ENCODE measurements around the gene ABHD4.
"Not testable (repeated sequence)": the region's sequence is repeated elsewhere in the genome, so short reads cannot be mapped to it uniquely, and the experiment has no call there.

Gene ABHD4, protein sequence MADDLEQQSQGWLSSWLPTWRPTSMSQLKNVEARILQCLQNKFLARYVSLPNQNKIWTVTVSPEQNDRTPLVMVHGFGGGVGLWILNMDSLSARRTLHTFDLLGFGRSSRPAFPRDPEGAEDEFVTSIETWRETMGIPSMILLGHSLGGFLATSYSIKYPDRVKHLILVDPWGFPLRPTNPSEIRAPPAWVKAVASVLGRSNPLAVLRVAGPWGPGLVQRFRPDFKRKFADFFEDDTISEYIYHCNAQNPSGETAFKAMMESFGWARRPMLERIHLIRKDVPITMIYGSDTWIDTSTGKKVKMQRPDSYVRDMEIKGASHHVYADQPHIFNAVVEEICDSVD

DNA sequence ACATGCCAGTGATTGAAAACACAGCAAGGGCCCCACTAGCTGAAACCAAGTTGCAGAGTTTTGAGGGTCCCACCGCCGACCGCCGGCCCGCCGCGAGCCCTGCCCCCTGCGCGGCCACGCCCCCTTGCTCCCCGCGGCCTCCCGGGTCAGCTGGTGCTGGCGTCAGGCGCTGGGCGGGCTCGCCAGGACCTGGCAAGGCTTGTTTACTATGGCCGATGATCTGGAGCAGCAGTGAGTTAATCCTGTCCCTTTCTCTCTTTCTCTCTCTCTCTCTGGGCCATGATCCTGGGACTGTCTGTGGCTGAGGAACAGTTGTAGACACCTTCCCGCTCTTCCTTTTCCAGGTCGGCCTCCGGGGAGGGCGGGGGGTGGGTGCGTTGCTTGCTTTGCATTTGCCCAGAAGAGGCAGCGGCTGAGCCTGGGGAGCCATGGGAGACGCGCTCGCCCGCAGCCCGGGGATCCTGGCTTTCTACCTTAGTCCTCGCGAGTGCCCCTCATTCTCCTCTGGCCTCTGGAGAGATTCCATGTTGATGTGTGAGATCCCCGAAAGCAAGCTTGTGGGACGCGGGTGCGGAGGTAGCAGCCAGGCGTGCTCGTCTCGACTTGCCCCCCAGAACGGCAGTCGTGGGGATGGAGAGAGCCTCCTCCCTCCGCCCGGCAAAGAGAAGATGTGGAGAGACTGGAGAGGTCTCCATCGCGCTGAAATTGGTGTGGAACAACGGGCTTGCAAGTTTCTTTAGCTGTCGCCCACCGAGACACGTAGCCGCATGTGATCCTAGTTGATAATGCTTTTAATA is at the start of gene ABHD4:
Gene ABHD4 (plus strand): TSS at position 202 of the 797 bp plus-strand sequence. CDS start 7 bp downstream, at position 209.
- DNase-seq (ENCODE audit: low spot score), result peak; percentile 83

DNA sequence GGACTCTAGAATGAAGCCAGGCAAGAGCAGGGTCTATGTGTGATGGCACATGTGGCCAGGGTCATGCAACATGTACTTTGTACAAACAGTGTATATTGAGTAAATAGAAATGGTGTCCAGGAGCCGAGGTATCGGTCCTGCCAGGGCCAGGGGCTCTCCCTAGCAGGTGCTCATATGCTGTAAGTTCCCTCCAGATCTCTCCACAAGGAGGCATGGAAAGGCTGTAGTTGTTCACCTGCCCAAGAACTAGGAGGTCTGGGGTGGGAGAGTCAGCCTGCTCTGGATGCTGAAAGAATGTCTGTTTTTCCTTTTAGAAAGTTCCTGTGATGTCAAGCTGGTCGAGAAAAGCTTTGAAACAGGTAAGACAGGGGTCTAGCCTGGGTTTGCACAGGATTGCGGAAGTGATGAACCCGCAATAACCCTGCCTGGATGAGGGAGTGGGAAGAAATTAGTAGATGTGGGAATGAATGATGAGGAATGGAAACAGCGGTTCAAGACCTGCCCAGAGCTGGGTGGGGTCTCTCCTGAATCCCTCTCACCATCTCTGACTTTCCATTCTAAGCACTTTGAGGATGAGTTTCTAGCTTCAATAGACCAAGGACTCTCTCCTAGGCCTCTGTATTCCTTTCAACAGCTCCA is 48.7 kb upstream of the ABHD4 start:
- no peak for DNase-seq (ENCODE audit: low spot score)

DNA sequence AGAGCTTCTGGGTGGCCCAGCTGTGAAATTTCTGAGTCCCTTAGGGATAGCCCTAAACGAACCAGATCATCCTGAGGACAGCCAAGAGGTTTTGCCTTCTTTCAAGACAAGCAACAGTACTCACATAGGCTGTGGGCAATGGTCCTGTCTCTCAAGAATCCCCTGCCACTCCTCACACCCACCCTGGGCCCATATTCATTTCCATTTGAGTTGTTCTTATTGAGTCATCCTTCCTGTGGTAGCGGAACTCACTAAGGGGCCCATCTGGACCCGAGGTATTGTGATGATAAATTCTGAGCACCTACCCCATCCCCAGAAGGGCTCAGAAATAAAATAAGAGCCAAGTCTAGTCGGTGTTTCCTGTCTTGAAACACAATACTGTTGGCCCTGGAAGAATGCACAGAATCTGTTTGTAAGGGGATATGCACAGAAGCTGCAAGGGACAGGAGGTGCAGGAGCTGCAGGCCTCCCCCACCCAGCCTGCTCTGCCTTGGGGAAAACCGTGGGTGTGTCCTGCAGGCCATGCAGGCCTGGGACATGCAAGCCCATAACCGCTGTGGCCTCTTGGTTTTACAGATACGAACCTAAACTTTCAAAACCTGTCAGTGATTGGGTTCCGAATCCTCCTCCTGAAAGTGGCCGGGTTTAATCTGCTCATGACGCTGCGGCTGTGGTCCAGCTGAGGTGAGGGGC is 48.0 kb upstream of the ABHD4 start:
- DNase-seq (ENCODE audit: low spot score), result no peak

DNA sequence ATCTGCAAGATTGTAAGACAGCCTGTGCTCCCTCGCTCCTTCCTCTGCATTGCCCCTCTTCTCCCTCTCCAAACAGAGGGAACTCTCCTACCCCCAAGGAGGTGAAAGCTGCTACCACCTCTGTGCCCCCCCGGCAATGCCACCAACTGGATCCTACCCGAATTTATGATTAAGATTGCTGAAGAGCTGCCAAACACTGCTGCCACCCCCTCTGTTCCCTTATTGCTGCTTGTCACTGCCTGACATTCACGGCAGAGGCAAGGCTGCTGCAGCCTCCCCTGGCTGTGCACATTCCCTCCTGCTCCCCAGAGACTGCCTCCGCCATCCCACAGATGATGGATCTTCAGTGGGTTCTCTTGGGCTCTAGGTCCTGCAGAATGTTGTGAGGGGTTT is 46.5 kb upstream of the ABHD4 start:
- DNase-seq (ENCODE audit: low spot score), result no peak

- no peak for DNase-seq (ENCODE audit: low spot score)
Observed at GRCh38 chr14:22552001-22552826, 45.9 kb upstream of the ABHD4 start.

DNA sequence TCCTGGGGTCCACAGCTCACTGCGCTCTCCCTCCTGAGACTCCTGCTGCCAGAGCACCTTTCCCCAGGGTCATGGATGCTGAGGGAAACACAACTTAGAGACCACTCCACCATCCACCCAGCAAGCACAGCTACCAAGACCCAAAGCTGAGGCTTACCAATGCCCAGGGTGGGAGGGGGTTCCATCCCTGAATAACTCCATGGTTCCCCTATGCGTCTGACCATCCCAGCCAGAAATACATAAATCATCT is 45.3 kb upstream of the ABHD4 start:
- DNase-seq (ENCODE audit: low spot score), result no peak

- no peak for DNase-seq (ENCODE audit: low spot score)
Observed at GRCh38 chr14:22553445-22553844, 44.7 kb upstream of the ABHD4 start.

GRCh38 chr14:22553861-22554497 is 44.1 kb upstream of the ABHD4 start:
- not testable (repeated sequence) for DNase-seq (ENCODE audit: low spot score)

DNA sequence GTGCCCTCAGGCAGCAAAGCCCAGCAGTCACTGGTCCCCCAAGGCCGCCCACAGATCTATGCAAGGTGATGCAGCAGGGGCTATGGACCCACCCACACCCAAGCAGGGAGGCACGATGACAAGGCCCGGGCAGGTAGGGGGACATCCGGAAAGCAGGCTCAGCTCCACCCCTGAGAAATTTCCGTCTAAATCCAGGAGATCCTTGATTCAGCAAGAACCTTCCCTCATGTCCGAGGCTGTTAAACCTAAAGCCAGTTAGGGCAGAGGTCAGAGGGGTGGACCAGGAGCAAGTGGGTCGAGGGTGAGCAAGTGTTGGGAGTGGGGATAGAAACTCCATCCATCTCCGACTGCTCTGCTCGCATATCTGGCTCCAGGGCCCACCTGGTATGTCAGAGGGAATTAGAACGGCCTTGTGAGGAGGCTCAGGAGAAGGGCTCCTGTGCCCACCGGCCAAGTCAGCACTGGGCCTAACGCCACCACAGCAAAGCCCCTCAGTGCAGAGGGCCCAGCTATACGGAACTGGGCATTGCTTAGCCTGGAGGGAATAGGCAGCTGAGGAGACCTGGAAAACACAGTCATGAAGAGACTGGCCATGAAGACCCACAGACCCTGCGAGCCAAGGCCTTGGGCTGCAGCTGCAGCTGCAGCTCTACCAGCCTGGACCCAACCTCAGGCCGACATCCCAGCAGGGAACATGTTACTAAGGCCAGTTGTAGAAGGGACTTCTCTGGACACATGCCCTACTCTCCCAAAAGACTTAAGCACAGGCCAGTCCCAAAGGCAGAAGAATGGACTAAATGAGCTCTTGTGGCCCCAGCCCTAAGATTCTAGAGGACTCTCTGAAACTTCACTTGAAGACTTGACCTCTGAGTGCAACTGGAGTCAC is 43.4 kb upstream of the ABHD4 start:
- DNase-seq (ENCODE audit: low spot score), result no peak

GRCh38 chr14:22555384-22556011 is 42.6 kb upstream of the ABHD4 start:
- DNase-seq (ENCODE audit: low spot score), result no peak

DNA sequence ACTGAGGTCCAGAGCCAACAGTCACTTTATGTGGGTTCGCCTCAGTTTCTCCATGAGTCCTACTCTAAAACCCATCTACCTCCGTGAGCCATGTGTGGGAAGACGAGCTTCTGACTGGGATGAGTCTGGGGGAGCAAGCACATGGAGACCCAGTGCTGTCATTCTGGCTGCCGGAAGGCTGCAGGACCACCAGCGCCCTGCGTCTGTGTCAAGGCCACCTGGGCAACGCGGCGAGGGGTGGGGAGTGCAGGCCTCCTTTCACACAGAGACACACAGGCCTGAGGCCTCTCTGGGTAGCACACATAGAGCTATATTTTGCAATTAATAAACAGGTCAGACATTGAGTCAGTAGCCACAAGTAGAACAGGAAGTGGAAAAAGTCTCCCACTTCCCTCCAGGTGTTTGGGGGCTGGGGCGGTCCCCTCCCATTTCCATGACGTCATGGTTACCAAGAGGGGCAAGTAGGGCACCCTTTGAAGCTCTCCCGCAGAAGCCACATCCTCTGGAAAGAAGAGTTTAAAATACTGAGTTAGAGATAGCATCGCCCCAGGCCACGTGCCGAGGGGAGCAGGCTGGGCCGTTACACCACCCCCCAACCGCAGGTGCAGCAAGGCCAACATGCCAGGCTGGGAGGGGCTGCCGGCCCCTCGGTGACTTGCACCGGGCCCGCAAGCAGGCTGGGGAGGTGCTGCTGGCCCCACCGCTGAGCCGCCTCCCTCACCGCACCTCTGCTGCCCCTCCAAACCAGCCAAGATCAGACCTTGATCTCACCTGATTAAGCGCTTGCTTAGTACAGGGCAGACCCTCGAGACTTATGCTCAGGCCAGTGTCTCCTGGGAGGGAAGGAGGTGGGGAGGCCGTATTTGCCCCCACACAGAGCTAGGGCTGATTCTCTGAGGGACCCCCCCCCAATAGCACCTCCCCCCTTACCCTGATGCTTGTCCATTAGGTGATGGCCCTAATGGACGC is 41.8 kb upstream of the ABHD4 start:
- DNase-seq (ENCODE audit: low spot score), result no peak

GRCh38 chr14:22556990-22557623 is 41.0 kb upstream of the ABHD4 start:
- peak; percentile 92 for DNase-seq (ENCODE audit: low spot score)

DNA sequence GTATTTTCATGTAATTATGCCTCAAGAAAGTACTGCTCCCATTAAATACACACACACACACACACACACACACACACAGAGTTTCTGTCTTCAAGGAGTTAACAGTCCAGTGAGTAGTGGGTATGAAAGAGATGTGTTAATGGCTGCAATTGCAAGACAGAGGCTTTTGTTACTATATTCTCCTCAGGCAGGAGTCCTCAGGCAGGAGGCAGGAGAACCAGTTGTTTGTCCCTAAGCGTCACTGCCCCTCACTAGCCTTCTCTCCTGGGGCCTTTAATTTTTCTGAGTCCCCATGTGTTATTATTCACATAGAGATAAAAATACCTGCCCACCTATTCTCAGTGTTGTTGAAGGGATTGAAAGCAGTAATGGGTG is 40.3 kb upstream of the ABHD4 start:
- no peak for DNase-seq (ENCODE audit: low spot score)

DNA sequence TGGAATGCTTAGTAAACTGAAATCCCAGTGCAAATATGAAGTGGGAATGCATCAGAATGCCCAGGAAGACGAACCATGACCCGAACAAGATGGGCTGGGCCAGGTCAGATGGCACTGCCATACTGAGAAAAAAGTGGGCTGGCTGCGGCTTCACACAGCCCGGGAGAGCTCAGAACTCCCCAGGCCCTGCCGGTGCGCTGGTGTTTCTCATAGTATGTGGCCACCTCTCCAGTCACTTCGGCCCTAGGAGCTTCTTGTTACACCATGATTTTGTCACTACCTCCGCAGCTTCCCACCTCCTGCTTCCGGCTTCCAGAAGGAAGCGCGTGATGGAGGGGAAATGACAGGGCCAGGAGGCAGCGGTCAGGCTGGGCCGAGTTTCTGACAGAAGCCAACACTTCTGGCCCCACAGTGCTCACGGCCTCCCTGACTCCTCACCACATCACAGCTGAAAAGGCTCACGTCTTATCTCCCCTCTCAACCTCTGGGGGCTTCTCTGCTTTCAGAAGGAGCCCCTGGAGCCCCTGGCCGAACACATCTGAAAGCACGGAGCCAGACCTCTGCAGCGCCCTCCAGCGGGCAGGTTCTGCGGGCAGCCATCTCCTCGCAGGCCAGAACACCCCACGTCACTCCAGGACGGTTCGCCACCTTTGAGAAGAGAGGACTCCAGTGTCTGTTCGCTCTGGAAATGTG is 39.7 kb upstream of the ABHD4 start:
- DNase-seq (ENCODE audit: low spot score), result no peak

- DNase-seq (ENCODE audit: low spot score), result no peak
Observed at GRCh38 chr14:22559041-22559440, 39.1 kb upstream of the ABHD4 start.

DNA sequence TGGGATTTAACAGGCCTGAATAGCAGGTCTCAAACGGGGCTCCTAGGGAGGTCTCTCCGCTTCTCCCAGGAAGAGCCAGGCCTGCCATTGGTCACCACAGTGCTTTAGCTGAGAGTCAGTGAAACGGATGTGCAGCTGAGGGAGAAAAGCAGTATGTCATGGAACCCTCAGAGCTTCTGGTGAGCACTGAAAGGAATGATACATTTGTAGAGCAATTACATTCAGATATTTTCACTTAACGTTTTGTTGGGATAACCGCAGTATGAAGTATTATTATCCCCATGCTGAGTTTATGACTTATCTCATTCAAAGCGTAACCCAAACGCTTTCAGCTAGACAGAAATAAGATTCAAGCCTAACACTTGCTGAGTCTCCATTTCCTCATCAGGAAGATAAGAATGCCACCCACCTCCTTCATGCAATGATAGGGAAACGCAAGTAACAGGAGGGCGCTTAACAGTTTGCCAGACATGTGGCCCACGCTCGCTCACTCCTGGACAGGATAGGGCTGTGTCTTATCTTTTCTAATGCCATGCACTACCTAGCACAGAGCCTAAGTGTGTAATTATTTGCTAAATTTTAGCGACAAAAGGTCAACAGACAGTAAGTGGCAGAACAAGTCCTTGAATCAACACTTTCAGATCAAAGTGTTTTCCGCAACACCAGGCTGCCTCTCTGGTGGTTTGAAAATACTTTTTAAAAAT is 37.3 kb upstream of the ABHD4 start:
- DNase-seq (ENCODE audit: low spot score), result no peak

DNA sequence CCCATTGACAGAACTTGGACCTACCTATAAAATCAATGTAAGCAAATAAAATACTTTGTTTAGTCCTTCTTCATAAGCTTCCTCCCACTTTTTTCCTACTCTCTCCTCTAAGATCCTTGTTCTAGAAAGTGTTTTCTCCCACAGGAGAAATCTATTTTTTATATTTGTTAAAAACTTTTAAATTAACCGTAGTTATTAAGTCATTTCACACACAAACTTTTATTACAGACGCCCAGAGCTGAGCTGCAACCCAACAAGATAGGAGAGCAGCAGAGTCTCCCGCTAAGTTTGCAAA is 36.8 kb upstream of the ABHD4 start:
- no peak for DNase-seq (ENCODE audit: low spot score)

Data from D341Med (cell line).